K562 (cell line): Measurements from ENCODE around the gene GPR39. TPM values are rescaled to one million over a fixed set of nuclear protein-coding genes. Genes with fewer than 3 reads are reported as not detected.

Experiments used
- ATAC-seq: fragments of 200-7000 bp; cut with Tn5 transposase; 3 replicates; pipeline ENCODE4 v1.9.1; 2020; ENCODE audit warnings: moderate library complexity
- BruUV-seq: library from RNA; stranded (reverse); fragments of 400-500 nt; replicated peaks from 2 replicates; lab custom pipeline; 2021; lab: Mats Ljungman, UMichigan
- CTCF ChIA-PET: fragments of 300-600 bp; formaldehyde crosslinking; extraction: SDS; loops from one replicate; lab custom pipeline; 2021; ENCODE audit warnings: low intra/inter-chr PET ratio; lab: Yijun Ruan, JAX
- POLR2A ChIA-PET: fragments of 300-600, 350-650 bp; sonication (Branson Sonifier 250); formaldehyde crosslinking; extraction: SDS; loops from one replicate; lab custom pipeline; 2021; ENCODE audit warnings: antibody characterized with exemption, inconsistent platforms; lab: Yijun Ruan, JAX
- DNase-seq, 4 experiments: peaks; one replicate each; pipeline versions ENCODE4 v3.0.0 to v3.0.0-alpha.2; 2011 to 2018; ENCODE audit warnings: low spot score in 3 of 4, mixed read lengths in 3 of 4; ENCODE audit errors: extremely low read depth in 1 of 4
- FAIRE-seq: peaks from 2 replicates; lab custom pipeline; 2011; peaks lifted over from hg19 to GRCh38; lab: Jason Lieb, UNC
- H2AFZ ChIP-seq: 2 replicates; pipeline ENCODE4 v1.6.0; 2011; ENCODE audit warnings: low read depth, low read length, control low read depth, inconsistent platforms
- H3K27ac ChIP-seq: fragments of 200-600 bp; 3 replicates; pipeline ENCODE4 v1.8.0; 2011; ENCODE audit warnings: low read depth, mild to moderate bottlenecking, control low read depth, inconsistent platforms, low read length, moderate library complexity, mixed read lengths; ENCODE audit errors: extremely low read depth
- H3K27me3 ChIP-seq, 2 experiments: fragments of 300-600 bp in 1 of 2; 2 replicates in 1 of 2; 3 replicates in 1 of 2; pipeline versions ENCODE4 v1.6.0 to v1.8.0; 2011; ENCODE audit warnings: inconsistent platforms in 2 of 2, low read length in 2 of 2, mild to moderate bottlenecking in 1 of 2, mixed read lengths in 1 of 2, moderate library complexity in 1 of 2; ENCODE audit not compliant: control insufficient read depth in 2 of 2, insufficient read depth in 2 of 2
- H3K36me3 ChIP-seq: fragments of 300-600 bp; 3 replicates; pipeline ENCODE4 v1.8.0; 2011; ENCODE audit warnings: mild to moderate bottlenecking, low read length, inconsistent platforms; ENCODE audit not compliant: control insufficient read depth, insufficient read depth
- H3K4me1 ChIP-seq, 2 experiments: fragments of 200-600 bp in 1 of 2; replicated peaks in 1 of 2; 2 replicates in 1 of 2; 3 replicates in 1 of 2; pipeline versions ENCODE4 v1.5.1 to v1.8.0; 2011; ENCODE audit warnings: inconsistent platforms in 2 of 2, low read length in 2 of 2, mild to moderate bottlenecking in 1 of 2, mixed read lengths in 1 of 2, moderate library complexity in 1 of 2; ENCODE audit not compliant: control insufficient read depth in 2 of 2, insufficient read depth in 2 of 2
- H3K4me2 ChIP-seq: 2 replicates; pipeline ENCODE4 v1.6.1; 2011; ENCODE audit warnings: low read length, control low read depth, inconsistent platforms, mixed read lengths; ENCODE audit not compliant: insufficient read depth
- H3K4me3 ChIP-seq: fragments of 200-600 bp; sonication (generic), shearing (Covaris generic); 2 replicates; pipeline ENCODE4 v1.5.1; 2016; ENCODE audit warnings: control low read depth, inconsistent platforms
- H3K79me2 ChIP-seq: fragments of 200-600 bp; 3 replicates; pipeline ENCODE4 v1.8.0; 2011; ENCODE audit warnings: low read length, inconsistent platforms; ENCODE audit not compliant: control insufficient read depth, insufficient read depth
- H3K9ac ChIP-seq, 2 experiments: 2 replicates each; pipeline versions ENCODE4 v1.6.0 to v1.6.1; 2011; ENCODE audit warnings: low read depth in 2 of 2, low read length in 2 of 2, control low read depth in 1 of 2, inconsistent platforms in 1 of 2, mild to moderate bottlenecking in 1 of 2, mixed read lengths in 1 of 2; ENCODE audit not compliant: insufficient read depth in 1 of 2
- H3K9me1 ChIP-seq: one replicate; pipeline ENCODE4 v1.6.0; 2011; ENCODE audit warnings: inconsistent platforms, mild to moderate bottlenecking, low read length, moderate library complexity; ENCODE audit not compliant: control insufficient read depth, insufficient read depth
- H3K9me3 ChIP-seq: replicated peaks from 2 replicates; pipeline ENCODE4 v1.5.1; 2011; ENCODE audit warnings: low read depth, low read length, inconsistent platforms; ENCODE audit not compliant: control insufficient read depth, insufficient read depth
- H4K20me1 ChIP-seq: replicated peaks from 2 replicates; pipeline ENCODE4 v1.6.1; 2011; ENCODE audit warnings: low read length, inconsistent platforms, mixed read lengths; ENCODE audit not compliant: control insufficient read depth, insufficient read depth
- SIX5 ChIP-seq, 2 experiments: IDR thresholded peaks; 2 replicates each; pipeline ENCODE4 v1.6.1; 2011; ENCODE audit warnings: low read length in 2 of 2, borderline replicate concordance in 1 of 2, low read depth in 1 of 2, mild to moderate bottlenecking in 1 of 2, moderate library complexity in 1 of 2; ENCODE audit not compliant: insufficient read depth in 1 of 2
- WGBS: fragments of 100-300 bp; shearing (Covaris generic); methylation state at CpG from one replicate; pipeline ENCODE4 v1.1.6; 2016; ENCODE audit warnings: low coverage, mixed read lengths; ENCODE audit not compliant: insufficient coverage; ENCODE audit errors: missing lambda C conversion rate; 5-methylcytosine and 5-hydroxymethylcytosine counted together
- in situ Hi-C: fragments of 300-500 bp; cut with MboI; formaldehyde crosslinking; loops from 4 replicates; pipeline ENCODE4 v1.15.0; 2018; ENCODE audit warnings: inconsistent platforms, mixed read lengths
- intact Hi-C: fragments of 100-400 bp; cut with micrococcal nuclease; formaldehyde crosslinking; loops from 2 replicates; pipeline ENCODE4 v1.14.2; 2022
- polyA plus RNA-seq, 8 experiments: library from polyadenylated mRNA; depleted of rRNA in 4 of 8; stranded (reverse) in 5 of 8; unstranded in 3 of 8; fragments of >200 nt; fragmentation: Nextera tagmentation in 2 of 8; fragmentation: Illumina TruSeq in 1 of 8; extraction: Ambion mirVana in 2 of 8; extraction: Trizol in 1 of 8; gene quantifications; 2 replicates each; pipeline versions ENCODE4 v1.2.1 to v1.2.3, GENCODE V29; 2011 to 2014; ENCODE audit warnings: inconsistent platforms in 1 of 8, missing spikeins in 1 of 8
- total RNA-seq, 7 experiments: library from RNA; depleted of rRNA in 6 of 7; stranded (reverse); fragments of >200 nt in 6 of 7; fragmentation: Illumina TruSeq in 2 of 7; extraction: Trizol in 2 of 7; gene quantifications; 2 replicates each; pipeline versions ENCODE4 v1.2.1 to v1.2.3, GENCODE V29; 2011 to 2021; ENCODE audit warnings: low replicate concordance in 1 of 7
- TF ChIP-seq, protein P1 (sequence below): sonication (generic); formaldehyde crosslinking; IDR thresholded peaks from 2 replicates; pipeline ENCODE4 v1.8.1; 2023; ENCODE audit warnings: mild to moderate bottlenecking, missing genetic modification reagents
- TF ChIP-seq, protein P2 (sequence below): fragments of 450-650 bp; IDR thresholded peaks from 2 replicates; pipeline ENCODE4 v1.6.1; 2016
- TF ChIP-seq, protein P3 (sequence below): IDR thresholded peaks from 3 replicates; pipeline ENCODE4 v1.6.1; 2011; ENCODE audit warnings: borderline replicate concordance, mild to moderate bottlenecking, moderate library complexity; ENCODE audit not compliant: insufficient read length; ENCODE audit errors: extremely low read depth

The GPR39 gene
- total and polyA plus RNA-seq, 9 of the 15 experiments (the other 6 are each of a cell fraction or from before 2014, with no cell fraction given) = 0.04 TPM; not detected in 8

DNA sequence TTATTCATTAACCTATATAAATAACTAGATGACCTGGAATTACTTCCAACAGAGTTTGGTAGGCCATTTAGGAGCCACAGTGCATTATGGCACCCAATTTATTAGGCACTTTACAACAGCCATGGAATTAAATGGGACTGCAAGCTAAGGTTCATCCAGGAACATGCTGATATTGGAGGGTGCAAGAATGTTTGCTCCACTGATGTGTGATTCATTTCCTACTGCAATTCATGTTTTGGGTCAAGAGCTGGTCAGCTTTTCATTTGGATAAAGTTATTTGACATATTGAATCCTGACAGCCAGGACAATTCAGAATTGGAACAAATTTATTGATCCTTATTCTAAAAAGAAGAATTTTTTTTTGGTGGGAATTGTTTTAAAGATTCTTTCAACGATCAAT is 265.2 kb downstream of the GPR39 start:
- Histone ChIP-seq H3K4me2 (no peak overlapping the region), H3K4me1 (no peaks in the 10 kb centered on the region)
- in situ Hi-C loops = no loop called here
- TF ChIP-seq, protein P1, sequence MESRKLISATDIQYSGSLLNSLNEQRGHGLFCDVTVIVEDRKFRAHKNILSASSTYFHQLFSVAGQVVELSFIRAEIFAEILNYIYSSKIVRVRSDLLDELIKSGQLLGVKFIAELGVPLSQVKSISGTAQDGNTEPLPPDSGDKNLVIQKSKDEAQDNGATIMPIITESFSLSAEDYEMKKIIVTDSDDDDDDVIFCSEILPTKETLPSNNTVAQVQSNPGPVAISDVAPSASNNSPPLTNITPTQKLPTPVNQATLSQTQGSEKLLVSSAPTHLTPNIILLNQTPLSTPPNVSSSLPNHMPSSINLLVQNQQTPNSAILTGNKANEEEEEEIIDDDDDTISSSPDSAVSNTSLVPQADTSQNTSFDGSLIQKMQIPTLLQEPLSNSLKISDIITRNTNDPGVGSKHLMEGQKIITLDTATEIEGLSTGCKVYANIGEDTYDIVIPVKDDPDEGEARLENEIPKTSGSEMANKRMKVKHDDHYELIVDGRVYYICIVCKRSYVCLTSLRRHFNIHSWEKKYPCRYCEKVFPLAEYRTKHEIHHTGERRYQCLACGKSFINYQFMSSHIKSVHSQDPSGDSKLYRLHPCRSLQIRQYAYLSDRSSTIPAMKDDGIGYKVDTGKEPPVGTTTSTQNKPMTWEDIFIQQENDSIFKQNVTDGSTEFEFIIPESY = no peak
- TF ChIP-seq SIX5 (IDR thresholded peaks at IDR 0.05; ENCODE audit: borderline replicate concordance in 1 of 2, insufficient read depth in 1 of 2, low read depth in 1 of 2, low read length in 2 of 2) = no peak
- TF ChIP-seq, protein P2, sequence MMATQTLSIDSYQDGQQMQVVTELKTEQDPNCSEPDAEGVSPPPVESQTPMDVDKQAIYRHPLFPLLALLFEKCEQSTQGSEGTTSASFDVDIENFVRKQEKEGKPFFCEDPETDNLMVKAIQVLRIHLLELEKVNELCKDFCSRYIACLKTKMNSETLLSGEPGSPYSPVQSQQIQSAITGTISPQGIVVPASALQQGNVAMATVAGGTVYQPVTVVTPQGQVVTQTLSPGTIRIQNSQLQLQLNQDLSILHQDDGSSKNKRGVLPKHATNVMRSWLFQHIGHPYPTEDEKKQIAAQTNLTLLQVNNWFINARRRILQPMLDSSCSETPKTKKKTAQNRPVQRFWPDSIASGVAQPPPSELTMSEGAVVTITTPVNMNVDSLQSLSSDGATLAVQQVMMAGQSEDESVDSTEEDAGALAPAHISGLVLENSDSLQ = no peak
- TF ChIP-seq, protein P3, sequence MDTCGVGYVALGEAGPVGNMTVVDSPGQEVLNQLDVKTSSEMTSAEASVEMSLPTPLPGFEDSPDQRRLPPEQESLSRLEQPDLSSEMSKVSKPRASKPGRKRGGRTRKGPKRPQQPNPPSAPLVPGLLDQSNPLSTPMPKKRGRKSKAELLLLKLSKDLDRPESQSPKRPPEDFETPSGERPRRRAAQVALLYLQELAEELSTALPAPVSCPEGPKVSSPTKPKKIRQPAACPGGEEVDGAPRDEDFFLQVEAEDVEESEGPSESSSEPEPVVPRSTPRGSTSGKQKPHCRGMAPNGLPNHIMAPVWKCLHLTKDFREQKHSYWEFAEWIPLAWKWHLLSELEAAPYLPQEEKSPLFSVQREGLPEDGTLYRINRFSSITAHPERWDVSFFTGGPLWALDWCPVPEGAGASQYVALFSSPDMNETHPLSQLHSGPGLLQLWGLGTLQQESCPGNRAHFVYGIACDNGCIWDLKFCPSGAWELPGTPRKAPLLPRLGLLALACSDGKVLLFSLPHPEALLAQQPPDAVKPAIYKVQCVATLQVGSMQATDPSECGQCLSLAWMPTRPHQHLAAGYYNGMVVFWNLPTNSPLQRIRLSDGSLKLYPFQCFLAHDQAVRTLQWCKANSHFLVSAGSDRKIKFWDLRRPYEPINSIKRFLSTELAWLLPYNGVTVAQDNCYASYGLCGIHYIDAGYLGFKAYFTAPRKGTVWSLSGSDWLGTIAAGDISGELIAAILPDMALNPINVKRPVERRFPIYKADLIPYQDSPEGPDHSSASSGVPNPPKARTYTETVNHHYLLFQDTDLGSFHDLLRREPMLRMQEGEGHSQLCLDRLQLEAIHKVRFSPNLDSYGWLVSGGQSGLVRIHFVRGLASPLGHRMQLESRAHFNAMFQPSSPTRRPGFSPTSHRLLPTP = no peak
- TF ChIP-seq, all 486 proteins: peak for 0
- BruUV-seq = no TSS peak
- no peaks in the 10 kb centered on the region for H3K27me3 ChIP-seq
- H3K27ac ChIP-seq = no peak overlapping the region
- FAIRE-seq = no peak
- H4K20me1 ChIP-seq = no peaks in the 10 kb centered on the region; the same call in 1 of the 2 replicates
- no peaks in the 10 kb centered on the region for H3K36me3 ChIP-seq
- whole genome bisulfite sequencing = 0% methylated on average over 1 of the region's 1 CpG
- H2AFZ ChIP-seq = no peak overlapping the region
- H3K79me2 ChIP-seq = no peaks in the 10 kb centered on the region
- intact Hi-C loops = no loop called here
- no peak for DNase-seq
- ATAC-seq = no peak
- no peak overlapping the region for H3K9ac ChIP-seq
- ChIA-PET CTCF (no interaction called here), POLR2A (no interaction called here)
- H3K9me3 ChIP-seq = no peaks in the 10 kb centered on the region
- no peaks in the 10 kb centered on the region for H3K9me1 ChIP-seq
- no peak overlapping the region for H3K4me3 ChIP-seq
